Activated CD4-positive, alpha-beta memory T cell treated with anti-CD3 and anti-CD28 coated beads for 36 hours (primary cell): ENCODE results near the gene USP3. TPM values are rescaled to one million over a fixed set of nuclear protein-coding genes. Genes with fewer than 3 reads are reported as not detected.

Source experiments
- CTCF ChIA-PET: fragments of 350-600 bp; sonication (Branson Sonifier 250); formaldehyde crosslinking; loops from one replicate; lab custom pipeline; 2021; ENCODE audit warnings: antibody characterized with exemption, inconsistent platforms; lab: Charles Lee
- POLR2A ChIA-PET: fragments of 350-600 bp; sonication (Branson Sonifier 250); formaldehyde crosslinking; loops from one replicate; lab custom pipeline; 2021; ENCODE audit warnings: antibody characterized with exemption; lab: Charles Lee
- DNase-seq: peaks from one replicate; pipeline ENCODE4 v3.0.0-alpha.2; 2020
- H3K27ac Mint-ChIP-seq: one replicate; pipeline ENCODE4 v1.8.0; 2021; ENCODE audit warnings: mixed read lengths
- H3K27me3 Mint-ChIP-seq: one replicate; pipeline ENCODE4 v1.8.0; 2021; ENCODE audit warnings: mixed read lengths
- H3K36me3 Mint-ChIP-seq: one replicate; pipeline ENCODE4 v1.8.0; 2021; ENCODE audit warnings: mixed read lengths
- H3K4me1 Mint-ChIP-seq: one replicate; pipeline ENCODE4 v1.8.0; 2021; ENCODE audit warnings: low read depth, mixed read lengths
- H3K4me3 Mint-ChIP-seq: one replicate; pipeline ENCODE4 v1.8.0; 2021; ENCODE audit warnings: mild to moderate bottlenecking, mixed read lengths
- H3K9me3 Mint-ChIP-seq: one replicate; pipeline ENCODE4 v1.8.0; 2021; ENCODE audit warnings: mixed read lengths
- intact Hi-C: fragments of 100-400 bp; cut with micrococcal nuclease; formaldehyde crosslinking; loops from one replicate; pipeline ENCODE4 v1.15.1; 2023
- total RNA-seq, 2 experiments: library from RNA; stranded (reverse); gene quantifications; one replicate each; pipeline ENCODE4 v1.2.3, GENCODE V29; 2021

USP3 gene
- total RNA-seq, 2 experiments from 2014 or later = 46.1 to 48.9 TPM

DNA sequence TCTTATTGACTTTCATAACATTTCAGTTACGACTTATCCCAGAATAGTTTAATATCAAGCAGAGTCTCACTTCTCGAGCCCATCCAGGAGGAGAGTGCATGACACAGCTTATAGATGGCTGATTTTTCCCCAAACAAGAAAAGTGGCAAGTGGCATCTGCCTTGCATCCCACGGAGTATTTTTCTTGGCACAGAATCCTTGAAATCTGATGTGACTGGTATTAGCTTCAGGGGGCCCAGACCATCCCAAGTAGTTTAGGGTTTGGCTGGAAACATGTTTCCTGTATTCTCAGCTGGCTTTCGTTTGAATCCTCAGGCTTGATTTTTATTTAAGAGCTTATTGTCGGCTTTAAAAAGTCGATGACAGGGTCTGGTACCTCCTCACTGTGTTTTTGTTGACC, 72.0 kb downstream of the USP3 start:
- Mint-ChIP-seq H3K36me3 (peaks cover 24% of the 10 kb centered on the region), H3K9me3 (no peaks in the 10 kb centered on the region), H3K27me3 (no peaks in the 10 kb centered on the region), H3K4me3 (no peak overlapping the region), H3K4me1 (peaks cover 14% of the 10 kb centered on the region), H3K27ac (peak overlapping the region; percentile 3)
- CTCF ChIA-PET = interaction anchor here (1.0 to 1.2 kb wide), 2 partner anchors 23 to 33 kb away, joined by 3 to 5 read pairs; no protein-coding TSS in a partner anchor
- no peak for DNase-seq
- intact Hi-C loops = no loop called here
- POLR2A ChIA-PET = no interaction called here

DNA sequence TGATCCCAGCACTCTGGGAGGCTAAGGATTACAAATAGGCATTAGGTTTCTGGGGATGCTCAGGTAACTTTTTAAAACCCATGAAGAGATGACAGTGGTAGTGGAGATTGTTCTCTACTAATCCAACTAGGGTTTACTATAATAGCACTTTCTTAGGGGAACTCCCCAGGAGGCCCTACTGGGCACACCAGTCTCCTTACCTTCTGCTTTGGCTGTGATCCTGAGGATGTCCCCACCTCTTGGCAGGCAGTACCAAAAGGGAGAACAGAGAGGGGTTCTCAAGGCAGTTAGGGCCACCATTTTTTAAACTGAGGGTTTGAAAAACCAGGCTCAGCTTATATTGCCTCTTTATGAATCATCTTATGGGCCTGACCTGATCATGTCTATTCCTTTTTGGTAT, 77.8 kb downstream of the USP3 start:
- Mint-ChIP-seq H3K4me1 (peaks cover 20% of the 10 kb centered on the region), H3K27me3 (no peaks in the 10 kb centered on the region), H3K9me3 (peaks cover 3% of the 10 kb centered on the region), H3K27ac (peak overlapping the region; percentile 69), H3K4me3 (no peak overlapping the region), H3K36me3 (peaks cover 39% of the 10 kb centered on the region)
- ChIA-PET CTCF (interaction anchor here (1.1 to 1.5 kb wide), 2 partner anchors 13 to 116 kb away, joined by 3 read pairs; no protein-coding TSS in a partner anchor), POLR2A (no interaction called here)
- intact Hi-C loops = no loop called here
- DNase-seq = no peak

DNA sequence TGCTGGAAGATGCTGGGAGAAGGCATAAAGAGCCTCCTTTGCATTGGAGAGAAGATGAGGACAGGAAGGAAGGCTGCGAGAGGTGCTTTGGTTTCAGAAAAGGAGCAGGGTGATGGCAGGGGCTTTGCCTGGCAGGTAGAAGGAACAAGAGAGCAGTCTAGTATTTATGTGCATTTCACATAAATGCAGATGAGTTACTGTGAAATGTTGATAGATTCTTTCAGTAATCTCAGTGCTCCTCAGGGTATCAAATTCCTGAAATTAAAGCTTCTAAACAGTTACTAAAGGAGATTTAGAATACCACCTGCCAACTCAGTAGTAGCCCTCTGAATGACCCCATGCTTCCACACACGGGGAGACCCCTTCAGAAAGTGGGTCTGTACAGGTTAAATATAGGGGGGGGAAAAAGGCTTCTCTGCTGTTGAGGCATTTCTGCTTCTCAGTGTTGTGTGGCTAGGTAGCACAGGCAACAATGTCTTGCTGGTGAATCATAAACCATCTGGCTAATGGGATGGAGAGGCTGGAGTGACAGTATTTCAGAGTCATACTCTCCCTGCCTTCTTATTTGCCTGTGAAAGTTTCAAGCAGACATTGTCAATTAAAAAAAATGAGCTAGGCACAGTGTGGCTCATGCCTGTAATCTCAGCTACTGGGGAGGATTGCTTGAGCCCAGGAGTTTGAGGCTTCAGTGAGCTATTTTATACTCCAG, 78.5 kb downstream of the USP3 start:
- ChIA-PET CTCF (interaction anchor here (1.5 kb wide), 1 partner anchor 116 kb away, joined by 3 read pairs; no protein-coding TSS in a partner anchor), POLR2A (no interaction called here)
- peaks cover 3% of the 10 kb centered on the region for H3K9me3 Mint-ChIP-seq
- H3K27ac Mint-ChIP-seq = peak overlapping the region; percentile 69
- H3K36me3 Mint-ChIP-seq = peaks cover 39% of the 10 kb centered on the region
- no peak overlapping the region for H3K4me3 Mint-ChIP-seq
- DNase-seq = peak; percentile 40
- no peaks in the 10 kb centered on the region for H3K27me3 Mint-ChIP-seq
- intact Hi-C loops = no loop called here
- H3K4me1 Mint-ChIP-seq = peaks cover 20% of the 10 kb centered on the region

DNA sequence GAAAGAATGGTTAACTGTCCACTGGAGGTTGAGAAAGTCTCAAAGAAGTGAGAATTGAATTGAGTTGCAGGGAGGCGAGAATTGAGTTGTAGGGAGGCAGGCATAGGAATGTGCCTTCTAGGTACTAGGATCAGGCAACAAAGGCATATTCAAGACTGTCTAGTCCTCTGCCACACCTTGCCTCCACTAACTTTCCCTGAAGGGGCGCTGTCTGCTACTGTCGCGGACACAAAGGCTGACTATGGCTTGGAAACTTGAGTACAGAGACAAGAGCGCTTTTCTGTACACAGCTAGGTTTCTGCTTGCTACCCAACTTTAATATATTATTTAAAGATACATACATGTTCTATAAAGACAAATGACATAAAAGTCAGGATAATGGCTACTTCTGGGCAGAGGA, 82.4 kb downstream of the USP3 start:
- ChIA-PET CTCF (no interaction called here), POLR2A (no interaction called here)
- Mint-ChIP-seq H3K27me3 (no peaks in the 10 kb centered on the region), H3K27ac (peak overlapping the region; percentile 43), H3K4me3 (no peak overlapping the region), H3K36me3 (peaks cover 63% of the 10 kb centered on the region), H3K9me3 (peaks cover 3% of the 10 kb centered on the region), H3K4me1 (peaks cover 28% of the 10 kb centered on the region)
- intact Hi-C loops = no loop called here
- DNase-seq = no peak

DNA sequence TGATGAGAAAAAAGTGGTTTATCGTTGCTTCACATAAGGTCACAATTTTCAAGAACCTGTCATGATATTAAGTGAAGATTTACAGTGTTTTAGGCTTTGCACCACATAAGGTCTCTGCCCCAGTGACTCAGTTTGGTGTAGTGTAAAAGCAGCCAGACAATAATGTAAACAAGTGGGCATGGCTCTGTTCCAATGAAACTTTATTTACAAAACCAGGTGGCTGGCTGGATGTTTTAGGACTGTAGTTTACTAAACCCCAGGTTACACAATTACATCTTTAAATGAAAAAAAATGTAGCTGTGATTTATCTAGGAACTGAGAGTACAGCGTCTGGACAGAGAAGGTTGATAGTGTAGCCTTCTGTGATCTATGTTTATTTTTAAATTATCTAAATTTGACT, 83.1 kb downstream of the USP3 start:
- Mint-ChIP-seq H3K4me3 (no peak overlapping the region), H3K9me3 (peaks cover 3% of the 10 kb centered on the region), H3K36me3 (peaks cover 64% of the 10 kb centered on the region), H3K27me3 (no peaks in the 10 kb centered on the region), H3K27ac (no peak overlapping the region), H3K4me1 (peaks cover 26% of the 10 kb centered on the region)
- intact Hi-C loops = no loop called here
- ChIA-PET POLR2A (no interaction called here), CTCF (interaction anchor here (0.7 to 1.0 kb wide), 2 partner anchors 12 to 46 kb away, joined by 3 read pairs; no protein-coding TSS in a partner anchor)
- DNase-seq = no peak

DNA sequence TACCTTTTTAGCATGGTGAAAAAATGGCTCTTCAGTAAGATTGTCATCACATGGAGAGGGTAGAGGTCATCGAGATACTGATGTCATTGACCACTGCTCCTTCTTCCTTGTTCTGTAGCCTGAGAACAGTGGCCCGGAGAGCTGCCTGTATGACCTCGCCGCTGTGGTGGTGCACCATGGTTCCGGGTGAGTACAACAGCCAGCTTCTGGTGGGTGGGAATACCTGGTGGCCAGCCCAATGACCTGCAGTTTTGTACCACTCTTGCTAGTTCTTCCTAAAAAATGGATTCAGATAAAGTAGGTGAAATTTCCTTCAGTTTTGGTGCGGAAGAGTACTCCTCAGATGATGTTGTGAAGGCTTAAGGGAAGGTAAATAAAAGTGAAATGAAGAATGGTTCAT, 84.4 kb downstream of the USP3 start:
- Mint-ChIP-seq H3K27me3 (no peaks in the 10 kb centered on the region), H3K36me3 (peaks cover 65% of the 10 kb centered on the region), H3K27ac (no peak overlapping the region), H3K9me3 (peaks cover 3% of the 10 kb centered on the region), H3K4me3 (no peak overlapping the region), H3K4me1 (peaks cover 29% of the 10 kb centered on the region)
- ChIA-PET CTCF (interaction anchor here (2.1 kb wide), 1 partner anchor 11 kb away, joined by 5 read pairs; no protein-coding TSS in a partner anchor), POLR2A (no interaction called here)
- intact Hi-C loops = no loop called here
- DNase-seq = no peak

DNA sequence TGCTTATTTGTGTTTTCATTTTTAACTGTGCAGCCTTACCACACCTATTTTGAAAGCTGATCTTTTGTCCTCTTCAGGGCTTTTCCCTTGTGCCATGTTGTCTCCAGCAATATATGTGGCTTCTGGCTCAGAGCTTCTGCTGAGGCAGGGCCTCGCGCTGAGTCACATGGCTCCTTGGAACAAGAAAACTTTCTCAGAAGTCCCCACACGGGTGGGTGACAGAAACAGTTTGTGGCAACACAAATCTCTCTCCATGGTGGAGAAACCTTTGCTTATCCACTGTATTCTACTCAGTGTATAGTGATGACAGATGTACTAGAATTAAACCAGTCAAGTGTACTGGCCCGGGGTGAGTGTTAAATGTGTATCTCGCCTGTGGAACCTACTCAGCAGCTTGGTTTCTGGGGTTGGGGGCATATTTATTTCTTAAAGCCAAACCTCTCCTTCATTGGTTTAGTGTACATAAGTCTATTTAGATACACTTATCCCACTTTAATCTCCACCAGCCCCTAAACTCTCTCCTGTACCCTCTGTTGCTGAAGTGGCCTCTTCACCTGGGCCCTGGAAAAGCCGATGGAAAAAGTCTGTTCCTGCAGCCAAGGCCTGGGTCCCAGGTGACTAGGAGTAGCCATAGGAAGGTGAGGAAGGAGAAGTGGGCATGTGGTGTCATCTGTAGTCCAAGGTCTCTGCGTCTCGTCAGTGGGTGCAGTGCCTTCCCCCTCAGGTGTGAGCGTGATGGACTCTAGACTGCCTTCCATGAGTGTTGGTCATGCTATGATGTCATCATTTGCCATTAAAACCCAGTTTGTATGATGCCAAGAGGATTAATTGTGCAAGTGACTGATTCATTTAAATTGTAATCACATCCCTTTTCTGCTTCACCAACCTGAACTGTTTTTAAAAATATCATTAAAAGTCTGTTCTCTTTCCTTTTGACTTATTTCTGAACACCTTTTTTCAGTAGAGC, 89.6 kb downstream of the USP3 start:
- POLR2A ChIA-PET = interaction anchor here (0.9 to 1.6 kb wide), 4 partner anchors 29 to 499 kb away, joined by 3 to 9 read pairs (median 3); partner anchors contain the start of gene USP3
- intact Hi-C loops = loop anchor here (2.0 kb wide), 2 partner anchors 33 to 87 kb away; no protein-coding TSS in a partner anchor
- Mint-ChIP-seq H3K27me3 (no peaks in the 10 kb centered on the region), H3K27ac (peak overlapping the region; percentile 86), H3K36me3 (peaks cover 40% of the 10 kb centered on the region), H3K9me3 (no peaks in the 10 kb centered on the region), H3K4me3 (peak overlapping the region; percentile 6), H3K4me1 (peaks cover 68% of the 10 kb centered on the region)
- CTCF ChIA-PET = interaction anchor here (0.6 to 1.7 kb wide), 6 partner anchors 12 to 475 kb away, joined by 3 to 6 read pairs (median 4); no protein-coding TSS in a partner anchor
- DNase-seq = peak; percentile 82

DNA sequence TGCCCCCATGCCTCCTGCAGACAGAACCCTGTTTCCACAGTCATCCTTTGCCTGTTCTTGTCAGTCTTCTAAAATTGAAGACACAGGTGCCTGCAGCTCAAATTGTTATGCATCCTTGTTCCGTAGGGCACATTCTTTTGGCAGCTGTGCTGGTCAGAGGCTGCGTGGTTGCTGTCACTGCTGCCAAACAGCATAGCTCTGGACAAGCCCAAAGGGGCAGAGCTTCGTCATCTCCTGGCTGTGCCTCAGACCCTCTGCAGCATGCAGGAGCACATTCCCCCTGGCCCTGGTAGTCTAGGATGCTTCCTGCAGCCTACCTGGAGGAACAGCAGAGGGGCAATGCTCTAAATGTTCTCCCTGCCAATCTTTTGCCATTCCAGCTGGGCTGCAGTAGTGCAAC, 90.7 kb downstream of the USP3 start:
- CTCF ChIA-PET = interaction anchor here (1.6 to 2.7 kb wide), 3 partner anchors 9 to 108 kb away, joined by 3 to 12 read pairs (median 3); no protein-coding TSS in a partner anchor
- Mint-ChIP-seq H3K9me3 (no peaks in the 10 kb centered on the region), H3K4me1 (peaks cover 76% of the 10 kb centered on the region), H3K4me3 (no peak overlapping the region), H3K36me3 (peaks cover 30% of the 10 kb centered on the region), H3K27ac (peak overlapping the region; percentile 86), H3K27me3 (no peaks in the 10 kb centered on the region)
- intact Hi-C loops = no loop called here
- POLR2A ChIA-PET = no interaction called here
- no peak for DNase-seq

DNA sequence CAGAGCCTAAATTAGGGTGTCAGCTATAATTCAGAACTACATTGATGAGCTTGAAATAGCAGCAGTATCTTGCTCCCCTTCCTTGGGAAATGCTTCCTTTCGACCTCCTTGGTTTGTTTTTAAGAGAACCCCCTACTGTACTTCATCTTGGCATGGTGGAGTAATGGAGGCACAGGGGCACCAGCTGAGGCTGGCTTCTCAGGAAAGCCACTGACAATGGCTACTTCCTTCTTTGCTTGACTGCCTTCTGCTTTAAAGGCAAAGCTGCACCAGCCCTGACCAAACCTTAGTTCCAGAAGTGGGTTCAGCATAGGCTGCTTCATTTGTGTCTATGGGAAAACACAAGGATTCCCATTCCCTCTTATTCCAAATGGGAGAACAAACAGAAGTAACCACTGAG, 91.3 kb downstream of the USP3 start:
- POLR2A ChIA-PET = no interaction called here

DNA sequence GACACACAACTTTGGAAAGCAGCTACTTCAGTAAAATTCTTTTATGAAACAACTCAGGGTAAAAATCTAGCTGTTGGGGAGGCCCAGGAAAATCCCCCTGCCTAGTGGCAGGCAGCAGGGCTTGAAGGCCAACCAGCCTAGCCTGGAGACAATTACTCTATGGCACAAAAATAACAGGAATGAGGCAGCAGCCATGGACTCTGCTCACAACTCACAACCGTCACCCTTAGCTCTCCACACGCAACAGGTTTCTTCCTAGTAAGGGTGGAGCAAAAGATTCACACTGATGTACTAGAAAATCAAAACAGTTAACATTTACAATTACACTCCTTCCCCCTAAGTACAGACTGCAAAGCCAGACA, 92.3 kb downstream of the USP3 start:
- intact Hi-C loops = no loop called here
- H3K36me3 Mint-ChIP-seq = peaks cover 19% of the 10 kb centered on the region
- POLR2A ChIA-PET = interaction anchor here (1.0 kb wide), 1 partner anchor 43 kb away, joined by 4 read pairs; no protein-coding TSS in a partner anchor
- CTCF ChIA-PET = interaction anchor here (0.6 to 2.7 kb wide), 5 partner anchors 11 to 1674 kb away, joined by 3 to 12 read pairs (median 7); no protein-coding TSS in a partner anchor
- H3K4me3 Mint-ChIP-seq = no peak overlapping the region
- H3K27ac Mint-ChIP-seq = peak overlapping the region; percentile 47
- H3K4me1 Mint-ChIP-seq = peaks cover 68% of the 10 kb centered on the region
- peak; percentile 31 for DNase-seq
- no peaks in the 10 kb centered on the region for H3K27me3 Mint-ChIP-seq
- no peaks in the 10 kb centered on the region for H3K9me3 Mint-ChIP-seq

More for the DNA sequence above, 91.3 kb downstream of the USP3 start:
- Mint-ChIP-seq H3K4me1 (peaks cover 76% of the 10 kb centered on the region), H3K9me3 (no peaks in the 10 kb centered on the region), H3K36me3 (peaks cover 27% of the 10 kb centered on the region), H3K4me3 (no peak overlapping the region), H3K27me3 (no peaks in the 10 kb centered on the region), H3K27ac (peak overlapping the region; percentile 47)
- DNase-seq = no peak
- intact Hi-C loops = no loop called here
- CTCF ChIA-PET = interaction anchor here (1.3 to 2.7 kb wide), 5 partner anchors 10 to 129 kb away, joined by 3 to 12 read pairs (median 7); no protein-coding TSS in a partner anchor

DNA sequence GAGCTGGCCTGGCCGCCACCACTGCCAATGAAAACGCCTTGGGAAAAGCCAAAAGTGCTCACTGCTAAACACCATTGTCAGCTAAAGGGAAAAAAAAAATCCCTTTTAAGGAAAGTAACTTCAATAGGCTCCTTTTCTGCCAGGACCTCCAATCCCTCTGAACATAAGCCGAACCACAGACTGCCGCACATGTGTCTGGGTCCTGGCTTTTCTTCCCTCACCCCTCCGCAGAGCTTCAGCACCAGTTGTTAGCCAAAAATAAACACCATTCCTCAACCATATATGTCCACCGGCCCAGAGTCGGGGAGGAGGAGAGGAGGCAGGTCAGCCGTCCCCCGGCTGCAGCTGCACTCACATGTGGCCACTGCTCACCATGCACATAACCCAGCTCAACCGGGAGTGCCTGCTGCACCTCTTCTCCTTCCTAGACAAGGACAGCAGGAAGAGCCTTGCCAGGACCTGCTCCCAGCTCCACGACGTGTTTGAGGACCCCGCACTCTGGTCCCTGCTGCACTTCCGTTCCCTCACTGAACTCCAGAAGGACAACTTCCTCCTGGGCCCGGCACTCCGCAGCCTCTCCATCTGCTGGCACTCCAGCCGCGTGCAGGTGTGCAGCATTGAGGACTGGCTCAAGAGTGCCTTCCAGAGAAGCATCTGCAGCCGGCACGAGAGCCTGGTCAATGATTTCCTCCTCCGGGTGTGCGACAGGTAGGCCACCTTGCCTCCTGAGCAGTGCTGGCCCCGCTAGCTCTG, 92.8 kb downstream of the USP3 start, which contains the start of gene FBXL22:
FBXL22 (plus strand) TSS at position 350 of the 753 bp plus-strand sequence; CDS start at position 356, 6 bp downstream.
- Mint-ChIP-seq H3K27ac (peak within 1 kb of the TSS; percentile 47), H3K36me3 (peaks cover 13% of the 10 kb centered on the region), H3K4me1 (peaks cover 67% of the 10 kb centered on the region), H3K27me3 (no peaks in the 10 kb centered on the region), H3K4me3 (no peak within 1 kb of the TSS), H3K9me3 (no peaks in the 10 kb centered on the region)
- ChIA-PET POLR2A (interaction anchor here (1.0 kb wide), 1 partner anchor 44 kb away, joined by 4 read pairs; no protein-coding TSS in a partner anchor), CTCF (interaction anchor here (0.6 to 2.7 kb wide), 4 partner anchors 13 to 1674 kb away, joined by 5 to 12 read pairs (median 8); no protein-coding TSS in a partner anchor)
- no peak for DNase-seq
- intact Hi-C loops = no loop called here
